GM12865 (cell line): Measurements from ENCODE around the gene CADM1.

Source experiments
- DNase-seq: peaks from one replicate; pipeline ENCODE4 v3.0.0; 2010; ENCODE audit warnings: low read depth
- H3K4me3 ChIP-seq: 2 replicates; pipeline ENCODE4 v1.5.1; 2011; ENCODE audit warnings: mild to moderate bottlenecking, low read depth, low read length, control low read depth
- CTCF ChIP-seq: IDR thresholded peaks from 2 replicates; pipeline ENCODE4 v1.5.1; 2011; ENCODE audit warnings: low read length, control low read depth, low read depth, inconsistent platforms; ENCODE audit not compliant: insufficient read depth; ENCODE audit errors: missing control alignments

Gene CADM1

GRCh38 chr11:115251126-115251525, 253.1 kb downstream of the CADM1 start:
- no peak for TF ChIP-seq CTCF
- no peak overlapping the region for H3K4me3 ChIP-seq
- DNase-seq, result no peak

GRCh38 chr11:115249061-115249578, 255.1 kb downstream of the CADM1 start:
- no peak for DNase-seq
- no peak for TF ChIP-seq CTCF

DNA sequence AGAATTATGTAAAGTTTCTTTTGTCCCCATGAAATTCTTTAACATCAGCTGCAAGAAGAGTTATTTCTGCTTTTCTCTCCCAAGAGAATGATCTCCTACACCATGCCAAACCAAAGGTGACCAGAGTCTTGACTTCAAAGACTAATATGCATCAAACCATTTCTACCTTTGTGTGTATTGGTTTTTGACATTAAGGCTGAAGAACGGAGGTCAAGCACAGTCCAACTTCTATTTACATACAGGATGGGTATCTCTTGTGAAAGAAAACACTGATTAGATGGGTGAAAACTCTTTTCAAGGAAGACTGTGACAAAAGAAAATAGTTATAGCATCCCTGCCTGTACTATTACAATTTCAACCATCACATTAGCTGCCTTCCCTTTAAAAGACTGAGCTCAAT, 256.3 kb downstream of the CADM1 start:
- DNase-seq, result no peak

More at GRCh38 chr11:115249061-115249578, 255.1 kb downstream of the CADM1 start:
- H3K4me3 ChIP-seq, result no peak overlapping the region

DNA sequence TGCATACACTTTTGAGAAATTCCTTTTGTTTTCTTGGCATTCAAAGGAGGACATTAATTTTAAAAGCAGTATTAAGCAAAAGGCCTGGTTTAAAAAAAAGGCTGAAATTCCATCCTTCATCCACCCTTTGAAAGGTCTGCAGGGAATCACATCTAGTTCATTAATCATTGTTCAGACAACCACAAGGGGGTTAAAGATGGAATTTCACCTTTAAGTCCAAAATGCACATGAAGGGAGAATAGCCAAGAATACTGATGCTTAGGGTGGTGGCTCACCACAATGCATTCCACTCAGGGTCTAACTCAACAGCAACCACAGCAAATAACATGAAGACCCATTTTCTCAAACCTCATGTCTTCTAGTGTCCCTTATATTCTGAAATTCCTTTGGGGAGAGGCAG, 256.9 kb downstream of the CADM1 start:
- no peak overlapping the region for H3K4me3 ChIP-seq
- no peak for DNase-seq
- TF ChIP-seq CTCF, result no peak

More for the DNA sequence above, 256.3 kb downstream of the CADM1 start:
- H3K4me3 ChIP-seq, result no peak overlapping the region
- TF ChIP-seq CTCF, result no peak

DNA sequence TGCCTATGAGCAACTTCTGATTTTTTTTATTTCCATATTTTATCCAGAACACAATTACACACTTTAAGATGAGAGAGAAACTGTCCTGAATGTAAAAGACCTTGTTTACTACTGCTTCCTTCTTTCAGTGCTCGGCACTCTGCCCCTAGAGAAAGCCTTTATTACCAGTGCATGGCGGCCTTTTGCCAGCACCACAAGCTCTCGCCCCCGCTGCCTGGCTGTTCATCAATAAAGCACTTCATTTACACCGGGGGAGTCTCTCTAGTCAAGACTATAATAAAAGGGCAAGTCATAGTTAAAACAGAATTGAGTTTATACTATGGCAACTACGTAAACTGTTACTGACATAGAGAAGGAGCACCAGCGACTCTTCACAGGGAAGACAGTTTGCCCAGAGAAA, 259.5 kb downstream of the CADM1 start:
- no peak overlapping the region for H3K4me3 ChIP-seq
- no peak for DNase-seq
- TF ChIP-seq CTCF, result no peak

- H3K4me3 ChIP-seq, result no peak overlapping the region
- TF ChIP-seq CTCF, result no peak
- no peak for DNase-seq
Measured at GRCh38 chr11:115244296-115244695, 259.9 kb downstream of the CADM1 start.

- no peak for DNase-seq
- no peak for TF ChIP-seq CTCF
- no peak overlapping the region for H3K4me3 ChIP-seq
Measured at GRCh38 chr11:115242982-115243381, 261.2 kb downstream of the CADM1 start.
